SU-DHL-6 (cell line): ENCODE results near the gene GPC3.
"Not testable (repeated sequence)": the region's sequence is repeated elsewhere in the genome, so short reads cannot be mapped to it uniquely, and the experiment has no call there.

Experiments
- H2AFZ ChIP-seq: fragments of 200-600 bp; sonication (generic); 2 replicates; pipeline ENCODE4 v1.6.1; 2014; ENCODE audit warnings: low read depth, mild to moderate bottlenecking, moderate library complexity, mixed read lengths, antibody characterized with exemption, low read length; ENCODE audit not compliant: severe bottlenecking
- H3F3A ChIP-seq: fragments of 200-600 bp; shearing (Covaris generic); 2 replicates; pipeline ENCODE4 v1.6.0; 2016; ENCODE audit warnings: antibody characterized with exemption, mild to moderate bottlenecking; ENCODE audit not compliant: insufficient read depth
- H3K27ac ChIP-seq: fragments of 200-600 bp; sonication (generic); 2 replicates; pipeline ENCODE4 v1.5.1; 2016; ENCODE audit warnings: low read depth, mild to moderate bottlenecking, low read length, moderate library complexity, mixed read lengths
- H3K27me3 ChIP-seq: fragments of 200-600 bp; sonication (generic), shearing (Covaris generic); 2 replicates; pipeline ENCODE4 v1.6.0; 2014; ENCODE audit warnings: mild to moderate bottlenecking, low read length
- H3K36me3 ChIP-seq: fragments of 200-600 bp; sonication (generic); 2 replicates; pipeline ENCODE4 v1.6.1; 2014; ENCODE audit warnings: mild to moderate bottlenecking, low read length, mixed read lengths
- H3K4me2 ChIP-seq: fragments of 300-600, 200-600 bp; shearing (Covaris generic), sonication (generic); 2 replicates; pipeline ENCODE4 v1.6.0; 2014; ENCODE audit warnings: low read length, low read depth, mild to moderate bottlenecking; ENCODE audit not compliant: poor library complexity, severe bottlenecking
- H3K4me3 ChIP-seq: fragments of 200-600 bp; sonication (generic); 2 replicates; pipeline ENCODE4 v1.5.1; 2014; ENCODE audit warnings: antibody characterized with exemption, low read length, mild to moderate bottlenecking, mixed read lengths; ENCODE audit not compliant: insufficient read depth, poor library complexity, severe bottlenecking
- H3K79me2 ChIP-seq: fragments of 200-600 bp; sonication (generic); 2 replicates; pipeline ENCODE4 v1.6.1; 2014; ENCODE audit warnings: mild to moderate bottlenecking, low read length, moderate library complexity; ENCODE audit not compliant: insufficient read depth
- H3K9ac ChIP-seq: fragments of 200-600 bp; sonication (generic); 2 replicates; pipeline ENCODE4 v1.7.0; 2014; ENCODE audit warnings: mild to moderate bottlenecking, low read length
- H3K9me2 ChIP-seq: fragments of 200-600 bp; sonication (generic); replicated peaks from 2 replicates; pipeline ENCODE4 v1.6.1; 2014; ENCODE audit warnings: low read length; ENCODE audit not compliant: insufficient read depth
- H3K9me3 ChIP-seq: fragments of 200-600 bp; sonication (generic); 2 replicates; pipeline ENCODE4 v1.6.1; 2014; ENCODE audit warnings: low read length, mixed read lengths; ENCODE audit not compliant: insufficient read depth
- H4K20me1 ChIP-seq: fragments of 200-600 bp; sonication (generic); 2 replicates; pipeline ENCODE4 v1.6.1; 2014; ENCODE audit warnings: low read depth, mild to moderate bottlenecking, antibody characterized with exemption, low read length, moderate library complexity, mixed read lengths
- CTCF ChIP-seq: fragments of 200-600 bp; sonication (generic); IDR thresholded peaks from one replicate; pipeline ENCODE4 v1.5.1; 2017; ENCODE audit warnings: antibody characterized with exemption, mild to moderate bottlenecking, low read length, moderate library complexity; ENCODE audit not compliant: insufficient read depth, poor library complexity, severe bottlenecking
- EZH2phosphoT487 ChIP-seq: fragments of 200-600 bp; sonication (generic), shearing (Covaris generic); conservative IDR thresholded peaks from 2 replicates; pipeline ENCODE4 v1.6.1; 2018; ENCODE audit warnings: mild to moderate bottlenecking, antibody characterized with exemption, low read length, moderate library complexity, mixed read lengths

Gene GPC3

GRCh38 chrX:133897593-133898163, 87.7 kb downstream of the GPC3 start:
- H3K79me2 ChIP-seq: no peaks in the 10 kb centered on the region
- H3K36me3 ChIP-seq: no peaks in the 10 kb centered on the region
- no peaks in the 10 kb centered on the region for H3K9me2 ChIP-seq
- H3F3A ChIP-seq: no peaks in the 10 kb centered on the region
- H2AFZ ChIP-seq: no peak overlapping the region
- no peak overlapping the region for H3K9ac ChIP-seq
- no peak overlapping the region for H3K27ac ChIP-seq
- no peak for TF ChIP-seq EZH2phosphoT487
- TF ChIP-seq CTCF: no peak
- no peak overlapping the region for H3K4me3 ChIP-seq
- H3K27me3 ChIP-seq: no peaks in the 10 kb centered on the region
- H3K4me2 ChIP-seq: no peak overlapping the region
- H3K9me3 ChIP-seq: no peaks in the 10 kb centered on the region
- no peaks in the 10 kb centered on the region for H4K20me1 ChIP-seq

DNA sequence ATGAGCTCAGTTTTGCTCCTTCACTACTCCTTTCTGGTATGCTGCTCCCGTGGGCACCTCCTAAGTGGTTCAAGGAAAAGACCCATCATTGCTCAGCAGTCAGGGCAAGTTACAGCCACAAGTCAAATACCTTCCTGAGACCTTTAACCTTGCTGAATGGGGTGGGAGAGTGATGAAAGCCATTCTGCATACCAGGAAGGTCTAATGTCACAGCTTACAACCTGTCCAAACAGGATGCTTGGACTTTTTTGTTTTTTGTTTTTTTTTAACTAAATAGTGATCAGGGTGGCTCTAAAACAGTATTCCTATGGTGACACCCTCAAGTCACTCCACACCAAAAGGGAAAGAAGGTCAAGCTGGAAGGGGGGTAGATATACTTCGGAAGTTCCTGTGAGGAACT, 93.1 kb downstream of the GPC3 start:
- no peak overlapping the region for H3K4me3 ChIP-seq
- no peaks in the 10 kb centered on the region for H4K20me1 ChIP-seq
- no peaks in the 10 kb centered on the region for H3K27me3 ChIP-seq
- no peaks in the 10 kb centered on the region for H3K79me2 ChIP-seq
- no peaks in the 10 kb centered on the region for H3K36me3 ChIP-seq
- no peak overlapping the region for H3K4me2 ChIP-seq
- no peaks in the 10 kb centered on the region for H3F3A ChIP-seq
- H3K9ac ChIP-seq: no peak overlapping the region
- H3K27ac ChIP-seq: no peak overlapping the region
- no peak for TF ChIP-seq CTCF
- no peak for TF ChIP-seq EZH2phosphoT487
- no peaks in the 10 kb centered on the region for H3K9me2 ChIP-seq
- H2AFZ ChIP-seq: no peak overlapping the region
- H3K9me3 ChIP-seq: no peaks in the 10 kb centered on the region

GRCh38 chrX:133888984-133889383, 96.4 kb downstream of the GPC3 start:
- no peaks in the 10 kb centered on the region for H4K20me1 ChIP-seq
- H3K9me3 ChIP-seq: no peaks in the 10 kb centered on the region
- H2AFZ ChIP-seq: no peak overlapping the region
- H3K79me2 ChIP-seq: no peaks in the 10 kb centered on the region
- no peak overlapping the region for H3K27ac ChIP-seq
- TF ChIP-seq EZH2phosphoT487 (no peak), CTCF (no peak)
- H3K9me2 ChIP-seq: no peaks in the 10 kb centered on the region
- H3K4me2 ChIP-seq: no peak overlapping the region
- no peaks in the 10 kb centered on the region for H3K27me3 ChIP-seq
- no peak overlapping the region for H3K9ac ChIP-seq
- no peak overlapping the region for H3K4me3 ChIP-seq
- no peaks in the 10 kb centered on the region for H3K36me3 ChIP-seq
- no peaks in the 10 kb centered on the region for H3F3A ChIP-seq

DNA sequence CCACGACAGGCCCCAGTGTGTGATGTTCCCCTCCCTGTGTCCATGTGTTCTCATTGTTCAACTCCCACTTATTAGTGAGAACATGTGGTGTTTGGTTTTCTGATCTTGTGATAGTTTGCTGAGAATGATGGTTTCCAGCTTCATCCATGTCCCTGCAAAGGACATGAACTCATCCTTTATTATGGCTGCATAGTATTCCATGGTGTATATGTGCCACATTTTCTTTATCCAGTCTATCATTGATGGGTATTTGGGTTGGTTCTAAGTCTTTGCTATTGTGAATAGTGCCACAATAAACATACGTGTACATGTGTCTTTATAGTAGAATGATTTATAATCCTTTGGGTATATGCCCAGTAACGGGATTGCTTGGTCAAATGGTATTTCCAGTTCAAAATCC, 97.3 kb downstream of the GPC3 start:
- H3K4me2 ChIP-seq, H3K9me3 ChIP-seq, H3F3A ChIP-seq: not testable (repeated sequence)

More for the DNA sequence above, 97.3 kb downstream of the GPC3 start:
- not testable (repeated sequence) for H3K4me3 ChIP-seq, H3K9ac ChIP-seq, H2AFZ ChIP-seq, H3K36me3 ChIP-seq, H3K27ac ChIP-seq, H3K9me2 ChIP-seq, H3K27me3 ChIP-seq, H3K79me2 ChIP-seq, H4K20me1 ChIP-seq
